Fibroblast of lung (primary cell): ENCODE data around the gene CSRP1. TPM values are rescaled to one million over a fixed set of nuclear protein-coding genes. Genes with fewer than 3 reads are reported as not detected.
A peak's percentile ranks its signal among the peaks of the same experiment; 100 is the strongest.

Experiments used
- DNase-seq, 2 donors: peaks; one replicate each; pipeline versions ENCODE4 v3.0.0 to v3.0.0-alpha.2; 2010; ENCODE audit warnings: low read depth in 2 of 2
- H2AFZ ChIP-seq: 2 replicates; pipeline ENCODE4 v1.5.1; 2012; ENCODE audit warnings: low read length, control low read depth, inconsistent platforms
- H3K27ac ChIP-seq: 2 replicates; pipeline ENCODE4 v1.5.1; 2011; ENCODE audit warnings: low read length, control low read depth; ENCODE audit not compliant: insufficient read depth
- H3K27me3 ChIP-seq: 2 replicates; pipeline ENCODE4 v1.5.1; 2011; ENCODE audit warnings: mild to moderate bottlenecking, low read length; ENCODE audit not compliant: control insufficient read depth, insufficient read depth
- H3K36me3 ChIP-seq: 2 replicates; pipeline ENCODE4 v1.5.1; 2011; ENCODE audit warnings: low read length; ENCODE audit not compliant: control insufficient read depth, insufficient read depth
- H3K4me1 ChIP-seq: 2 replicates; pipeline ENCODE4 v1.5.1; 2011; ENCODE audit warnings: low read length; ENCODE audit not compliant: control insufficient read depth, insufficient read depth; ENCODE audit errors: extremely low read depth
- H3K4me2 ChIP-seq: 2 replicates; pipeline ENCODE4 v1.5.1; 2011; ENCODE audit warnings: low read length, control low read depth; ENCODE audit not compliant: insufficient read depth; ENCODE audit errors: extremely low read depth
- H3K4me3 ChIP-seq, 4 experiments: fragments of 200-600 bp in 1 of 4; sonication (generic) in 1 of 4; replicated peaks in 1 of 4; 2 replicates each; pipeline ENCODE4 v1.5.1; 2011 to 2016; ENCODE audit warnings: low read length in 4 of 4, low read depth in 3 of 4, mild to moderate bottlenecking in 3 of 4, control low read depth in 2 of 4, inconsistent platforms in 1 of 4, mixed read lengths in 1 of 4; ENCODE audit not compliant: insufficient read depth in 1 of 4; ENCODE audit errors: control extremely low read depth in 1 of 4
- H3K79me2 ChIP-seq: 2 replicates; pipeline ENCODE4 v1.5.1; 2012; ENCODE audit warnings: mild to moderate bottlenecking, low read length, inconsistent platforms; ENCODE audit not compliant: control insufficient read depth, insufficient read depth
- H3K9ac ChIP-seq: 2 replicates; pipeline ENCODE4 v1.5.1; 2011; ENCODE audit warnings: mild to moderate bottlenecking, low read length, control low read depth; ENCODE audit not compliant: insufficient read depth
- H3K9me3 ChIP-seq: 2 replicates; pipeline ENCODE4 v1.5.1; 2012; ENCODE audit warnings: low read depth, low read length; ENCODE audit not compliant: control insufficient read depth, insufficient read depth
- H4K20me1 ChIP-seq: 2 replicates; pipeline ENCODE4 v1.5.1; 2011; ENCODE audit warnings: low read length; ENCODE audit not compliant: control insufficient read depth, insufficient read depth; ENCODE audit errors: extremely low read depth
- EZH2 ChIP-seq: IDR thresholded peaks from 2 replicates; pipeline ENCODE4 v1.5.1; 2012; ENCODE audit warnings: low read length, control low read depth, mild to moderate bottlenecking; ENCODE audit errors: missing control alignments
- polyA plus RNA-seq, 2 donors: library from polyadenylated mRNA; depleted of rRNA in 1 of 2; stranded (reverse) in 1 of 2; unstranded in 1 of 2; fragments of >200 nt; gene quantifications; 2 replicates each; pipeline ENCODE4 v1.2.1, GENCODE V29; 2011 to 2012; ENCODE audit warnings: missing spikeins in 1 of 2
- total RNA-seq: library from RNA; depleted of rRNA; stranded (reverse); fragments of >200 nt; gene quantifications from 2 replicates; pipeline ENCODE4 v1.2.1, GENCODE V29; 2014
- TF ChIP-seq, protein P1 (sequence below), 2 donors: IDR thresholded peaks in 1 of 2; conservative IDR thresholded peaks in 1 of 2; 1 replicate in 1 of 2; 2 replicates in 1 of 2; pipeline ENCODE4 v1.5.1; 2011 to 2012; ENCODE audit warnings: low read length in 2 of 2, control low read depth in 1 of 2, inconsistent platforms in 1 of 2, low read depth in 1 of 2, mild to moderate bottlenecking in 1 of 2

The CSRP1 gene
- total and polyA plus RNA-seq, 2 donors (not counting 1 experiment from before 2014, with no cell fraction given), result 195 to 1,081 TPM

DNA sequence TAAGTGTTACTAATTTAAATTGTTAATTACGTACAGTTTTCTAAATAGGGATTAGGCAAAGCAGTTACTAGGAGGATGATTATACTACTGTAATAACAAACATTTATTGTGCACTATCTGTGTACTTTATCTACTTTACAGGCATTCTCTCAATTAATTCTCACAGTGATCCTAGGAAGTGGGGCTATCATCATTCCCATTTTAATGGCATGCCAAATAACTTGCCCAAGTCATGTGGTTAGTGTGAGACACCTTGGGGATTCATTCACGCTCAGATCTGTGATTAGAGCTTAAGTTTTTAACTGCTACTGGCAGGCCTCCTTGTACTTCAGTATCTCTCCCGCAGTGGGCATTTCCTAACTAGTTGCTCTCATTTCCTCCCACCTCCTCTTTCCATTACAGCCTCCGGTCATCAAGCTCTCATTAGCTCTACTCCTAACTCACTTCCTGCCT lies 49.4 kb downstream of the CSRP1 start:
- TF ChIP-seq, protein P1, sequence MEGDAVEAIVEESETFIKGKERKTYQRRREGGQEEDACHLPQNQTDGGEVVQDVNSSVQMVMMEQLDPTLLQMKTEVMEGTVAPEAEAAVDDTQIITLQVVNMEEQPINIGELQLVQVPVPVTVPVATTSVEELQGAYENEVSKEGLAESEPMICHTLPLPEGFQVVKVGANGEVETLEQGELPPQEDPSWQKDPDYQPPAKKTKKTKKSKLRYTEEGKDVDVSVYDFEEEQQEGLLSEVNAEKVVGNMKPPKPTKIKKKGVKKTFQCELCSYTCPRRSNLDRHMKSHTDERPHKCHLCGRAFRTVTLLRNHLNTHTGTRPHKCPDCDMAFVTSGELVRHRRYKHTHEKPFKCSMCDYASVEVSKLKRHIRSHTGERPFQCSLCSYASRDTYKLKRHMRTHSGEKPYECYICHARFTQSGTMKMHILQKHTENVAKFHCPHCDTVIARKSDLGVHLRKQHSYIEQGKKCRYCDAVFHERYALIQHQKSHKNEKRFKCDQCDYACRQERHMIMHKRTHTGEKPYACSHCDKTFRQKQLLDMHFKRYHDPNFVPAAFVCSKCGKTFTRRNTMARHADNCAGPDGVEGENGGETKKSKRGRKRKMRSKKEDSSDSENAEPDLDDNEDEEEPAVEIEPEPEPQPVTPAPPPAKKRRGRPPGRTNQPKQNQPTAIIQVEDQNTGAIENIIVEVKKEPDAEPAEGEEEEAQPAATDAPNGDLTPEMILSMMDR (conservative IDR thresholded peaks at IDR 0.05 in 1 of 2, IDR thresholded peaks at IDR 0.05 in 1 of 2; ENCODE audit: low read depth in 1 of 2, low read length in 2 of 2), result no peak
- TF ChIP-seq EZH2, result no peak
- H2AFZ ChIP-seq, result no peak overlapping the region
- peak overlapping the region; percentile 64 for H3K4me2 ChIP-seq
- DNase-seq, result peak in 1 of 2 donors; percentile 64
- no peaks in the 10 kb centered on the region for H3K79me2 ChIP-seq
- H3K36me3 ChIP-seq, result no peaks in the 10 kb centered on the region
- H3K4me3 ChIP-seq, result no peak overlapping the region
- H3K4me1 ChIP-seq, result peaks cover 40% of the 10 kb centered on the region
- H3K9me3 ChIP-seq, result no peaks in the 10 kb centered on the region
- no peaks in the 10 kb centered on the region for H3K27me3 ChIP-seq
- H3K27ac ChIP-seq, result peak overlapping the region; percentile 84
- no peaks in the 10 kb centered on the region for H4K20me1 ChIP-seq
- no peak overlapping the region for H3K9ac ChIP-seq

DNA sequence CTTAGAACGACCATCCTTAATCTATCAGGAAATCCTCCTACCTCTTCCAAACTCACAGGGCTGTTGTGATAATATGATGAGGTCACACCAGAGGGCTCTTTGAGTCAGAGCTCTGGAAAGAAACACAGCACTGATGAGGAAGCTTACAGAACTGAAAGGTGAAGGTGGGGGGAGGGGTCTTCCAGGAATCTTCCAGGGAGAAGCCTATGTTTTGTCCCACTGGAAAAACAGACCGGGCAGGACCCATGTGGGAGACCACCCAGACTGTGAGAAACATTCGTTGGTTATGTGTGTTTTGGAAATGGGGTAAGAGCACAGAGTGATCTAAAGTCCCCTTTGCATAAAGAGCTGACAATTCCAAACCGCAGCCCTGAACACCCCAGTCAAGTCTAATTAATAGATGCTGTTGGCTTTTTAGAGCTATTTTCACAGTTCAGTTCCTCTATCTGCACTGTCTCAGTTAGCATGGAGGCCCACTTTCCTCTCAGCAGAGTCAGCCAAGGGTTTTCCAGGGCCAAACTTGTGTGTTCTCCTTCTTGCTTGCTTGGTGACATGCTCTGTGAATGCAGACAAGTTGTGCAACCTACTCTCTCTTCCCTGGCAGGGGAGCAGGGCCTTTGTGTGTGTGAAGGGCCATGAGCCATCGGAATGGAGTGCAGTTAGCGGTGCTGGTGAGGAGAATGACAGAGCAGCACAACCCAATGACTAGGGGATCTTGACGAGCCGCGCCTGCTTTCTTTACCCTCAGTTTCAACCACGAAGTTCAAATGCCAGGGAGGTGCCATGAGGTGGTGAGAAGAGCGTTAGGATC lies 50.2 kb downstream of the CSRP1 start:
- H2AFZ ChIP-seq, result no peak overlapping the region
- no peaks in the 10 kb centered on the region for H4K20me1 ChIP-seq
- peaks cover 34% of the 10 kb centered on the region for H3K4me1 ChIP-seq
- TF ChIP-seq, protein P1 (conservative IDR thresholded peaks at IDR 0.05 in 1 of 2, IDR thresholded peaks at IDR 0.05 in 1 of 2; ENCODE audit: low read depth in 1 of 2, low read length in 2 of 2), result no peak
- TF ChIP-seq EZH2, result no peak
- H3K9ac ChIP-seq, result no peak overlapping the region
- peak; percentile 97 to 99 for DNase-seq
- no peaks in the 10 kb centered on the region for H3K79me2 ChIP-seq
- no peaks in the 10 kb centered on the region for H3K9me3 ChIP-seq
- H3K27ac ChIP-seq, result peak overlapping the region; percentile 84
- no peaks in the 10 kb centered on the region for H3K27me3 ChIP-seq
- peak overlapping the region in 1 of 4 experiments; percentile 27 for H3K4me3 ChIP-seq
- H3K36me3 ChIP-seq, result no peaks in the 10 kb centered on the region
- H3K4me2 ChIP-seq, result peak overlapping the region; percentile 64

DNA sequence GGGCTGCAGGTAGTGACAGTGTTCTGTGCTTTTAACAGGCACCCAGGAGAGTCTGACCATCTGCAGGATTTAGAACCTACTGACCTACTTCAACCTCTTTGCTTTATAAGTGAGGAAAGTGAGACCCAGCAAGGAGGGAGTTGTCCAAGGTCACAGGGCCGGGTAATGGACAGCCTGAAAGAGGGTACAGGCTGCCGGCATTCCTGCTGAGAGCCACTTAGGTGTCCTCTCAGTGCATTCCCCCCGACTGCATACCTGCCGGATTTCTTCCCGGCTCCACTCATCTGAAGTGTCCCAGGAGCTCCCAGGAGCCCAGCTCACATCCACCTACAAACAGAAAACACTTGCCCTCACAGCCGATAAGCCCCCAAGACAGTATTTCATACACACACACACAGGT lies 51.8 kb downstream of the CSRP1 start:
- Histone ChIP-seq H3K27ac (no peak overlapping the region), H3K27me3 (no peaks in the 10 kb centered on the region), H3K4me2 (no peak overlapping the region), H3K4me3 (no peak overlapping the region), H3K4me1 (peaks cover 24% of the 10 kb centered on the region), H2AFZ (no peak overlapping the region), H3K36me3 (no peaks in the 10 kb centered on the region), H3K9me3 (no peaks in the 10 kb centered on the region), H4K20me1 (no peaks in the 10 kb centered on the region), H3K79me2 (no peaks in the 10 kb centered on the region), H3K9ac (no peak overlapping the region)
- no peak for TF ChIP-seq EZH2
- TF ChIP-seq, protein P1 (conservative IDR thresholded peaks at IDR 0.05 in 1 of 2, IDR thresholded peaks at IDR 0.05 in 1 of 2; ENCODE audit: low read depth in 1 of 2, low read length in 2 of 2), result no peak
- DNase-seq, result no peak
